ENCODE results near the gene EVI2B. TPM values are rescaled to one million over a fixed set of nuclear protein-coding genes. Genes with fewer than 3 reads are reported as not detected.

The EVI2B gene
- total RNA-seq, 1 donor from 2014 or later, result not detected

GRCh38 chr17:31294231-31294630 lies 19.6 kb downstream of the EVI2B start:
- Mint-ChIP-seq H3K9me3 (no peaks in the 10 kb centered on the region), H3K4me1 (peaks cover 3% of the 10 kb centered on the region), H3K27me3 (ENCODE audit: insufficient read depth, low read depth) (no peaks in the 10 kb centered on the region), H3K4me3 (no peak overlapping the region), H3K36me3 (peaks cover 5% of the 10 kb centered on the region), H3K27ac (no peak overlapping the region)
- H3K27me3 ChIP-seq, result no peaks in the 10 kb centered on the region
- H4K20me1 ChIP-seq (ENCODE audit: low read depth), result no peaks in the 10 kb centered on the region
- no peak overlapping the region for H3K4me2 ChIP-seq
- H3K79me2 ChIP-seq (ENCODE audit: low read depth), result no peaks in the 10 kb centered on the region
- H3K36me3 ChIP-seq, result no peaks in the 10 kb centered on the region
- H3K9ac ChIP-seq, result no peak overlapping the region
- H3K9me3 ChIP-seq (ENCODE audit: low read depth), result no peaks in the 10 kb centered on the region
- peak overlapping the region; percentile 29 for H3K27ac ChIP-seq
- no peak overlapping the region for H2AFZ ChIP-seq (replicated peaks)
- TF ChIP-seq EZH2phosphoT487 (IDR thresholded peaks at IDR 0.05) (no peak), CTCF (IDR thresholded peaks at IDR 0.05) (no peak), EZH2 (IDR thresholded peaks at IDR 0.05) (no peak)
- DNase-seq (ENCODE audit: low spot score), result no peak
- H3K4me3 ChIP-seq, result no peak overlapping the region
- H3K4me1 ChIP-seq, result peaks cover 17% of the 10 kb centered on the region
- no peaks in the 10 kb centered on the region for H3F3A ChIP-seq (ENCODE audit: low read depth)

GRCh38 chr17:31293581-31293980 lies 20.3 kb downstream of the EVI2B start:
- H3K4me1 ChIP-seq, result peaks cover 17% of the 10 kb centered on the region
- Mint-ChIP-seq H3K36me3 (peaks cover 5% of the 10 kb centered on the region), H3K4me1 (peaks cover 3% of the 10 kb centered on the region), H3K4me3 (no peak overlapping the region), H3K9me3 (no peaks in the 10 kb centered on the region), H3K27me3 (ENCODE audit: insufficient read depth, low read depth) (no peaks in the 10 kb centered on the region), H3K27ac (no peak overlapping the region)
- no peaks in the 10 kb centered on the region for H3K27me3 ChIP-seq
- no peak overlapping the region for H3K4me2 ChIP-seq
- TF ChIP-seq EZH2 (IDR thresholded peaks at IDR 0.05) (no peak), CTCF (IDR thresholded peaks at IDR 0.05) (no peak), EZH2phosphoT487 (IDR thresholded peaks at IDR 0.05) (no peak)
- no peak for DNase-seq (ENCODE audit: low spot score)
- H3K79me2 ChIP-seq (ENCODE audit: low read depth), result no peaks in the 10 kb centered on the region
- no peaks in the 10 kb centered on the region for H3K36me3 ChIP-seq
- H4K20me1 ChIP-seq (ENCODE audit: low read depth), result no peaks in the 10 kb centered on the region
- no peaks in the 10 kb centered on the region for H3F3A ChIP-seq (ENCODE audit: low read depth)
- H3K27ac ChIP-seq, result peak overlapping the region; percentile 29
- no peak overlapping the region for H3K4me3 ChIP-seq
- peak overlapping the region; percentile 6 for H3K9ac ChIP-seq
- H3K9me3 ChIP-seq (ENCODE audit: low read depth), result no peaks in the 10 kb centered on the region
- H2AFZ ChIP-seq (replicated peaks), result no peak overlapping the region

GRCh38 chr17:31291820-31292219 lies 22.0 kb downstream of the EVI2B start:
- no peak overlapping the region for H3K4me3 ChIP-seq
- H3F3A ChIP-seq (ENCODE audit: low read depth), result no peaks in the 10 kb centered on the region
- no peak overlapping the region for H3K9ac ChIP-seq
- no peak overlapping the region for H3K4me3 Mint-ChIP-seq
- H4K20me1 ChIP-seq (ENCODE audit: low read depth), result no peaks in the 10 kb centered on the region
- DNase-seq (ENCODE audit: low spot score), result no peak
- peaks cover 12% of the 10 kb centered on the region for H3K4me1 ChIP-seq
- TF ChIP-seq CTCF (IDR thresholded peaks at IDR 0.05), result no peak
- no peak for TF ChIP-seq EZH2 (IDR thresholded peaks at IDR 0.05)
- TF ChIP-seq EZH2phosphoT487 (IDR thresholded peaks at IDR 0.05), result no peak
- H3K9me3 Mint-ChIP-seq, result no peaks in the 10 kb centered on the region
- peaks cover 10% of the 10 kb centered on the region for H3K36me3 Mint-ChIP-seq
- H3K27me3 ChIP-seq, result no peaks in the 10 kb centered on the region
- H3K9me3 ChIP-seq (ENCODE audit: low read depth), result no peaks in the 10 kb centered on the region
- no peaks in the 10 kb centered on the region for H3K36me3 ChIP-seq
- no peak overlapping the region for H3K27ac ChIP-seq
- H2AFZ ChIP-seq (replicated peaks), result no peak overlapping the region
- H3K79me2 ChIP-seq (ENCODE audit: low read depth), result no peaks in the 10 kb centered on the region
- no peaks in the 10 kb centered on the region for H3K4me1 Mint-ChIP-seq
- no peak overlapping the region for H3K4me2 ChIP-seq
- no peaks in the 10 kb centered on the region for H3K27me3 Mint-ChIP-seq (ENCODE audit: insufficient read depth, low read depth)
- H3K27ac Mint-ChIP-seq, result no peak overlapping the region
